MG63 (cell line): ENCODE data around the gene TENT4A. TPM values are rescaled to one million over a fixed set of nuclear protein-coding genes. Genes with fewer than 3 reads are reported as not detected.

Source experiments
- DNase-seq: peaks from one replicate; pipeline ENCODE4 v3.0.0-alpha.2; 2020
- H3K27me3 ChIP-seq: fragments of 250-450 bp; sonication (Bioruptor Pico); 2 replicates; pipeline ENCODE4 v1.5.1; 2020; ENCODE audit warnings: mild to moderate bottlenecking, moderate library complexity
- H3K36me3 ChIP-seq: fragments of 250-450 bp; sonication (Bioruptor Pico); 2 replicates; pipeline ENCODE4 v1.5.1; 2020; ENCODE audit warnings: mild to moderate bottlenecking, moderate library complexity
- H3K4me3 ChIP-seq: fragments of 250-450 bp; sonication (Bioruptor Pico); 2 replicates; pipeline ENCODE4 v1.5.1; 2020; ENCODE audit warnings: mild to moderate bottlenecking, moderate library complexity
- H3K9me3 ChIP-seq: fragments of 250-450 bp; sonication (Bioruptor Pico); 2 replicates; pipeline ENCODE4 v1.5.1; 2020; ENCODE audit warnings: mild to moderate bottlenecking, moderate library complexity
- total RNA-seq: library from RNA; depleted of rRNA; stranded (reverse); fragments of >200 nt; shearing (Covaris generic); gene quantifications from 2 replicates; pipeline ENCODE4 v1.2.3, GENCODE V29; 2014; ENCODE audit warnings: low replicate concordance

The TENT4A gene
- total RNA-seq, 1 experiment from 2014 or later, result 9.9 TPM

DNA sequence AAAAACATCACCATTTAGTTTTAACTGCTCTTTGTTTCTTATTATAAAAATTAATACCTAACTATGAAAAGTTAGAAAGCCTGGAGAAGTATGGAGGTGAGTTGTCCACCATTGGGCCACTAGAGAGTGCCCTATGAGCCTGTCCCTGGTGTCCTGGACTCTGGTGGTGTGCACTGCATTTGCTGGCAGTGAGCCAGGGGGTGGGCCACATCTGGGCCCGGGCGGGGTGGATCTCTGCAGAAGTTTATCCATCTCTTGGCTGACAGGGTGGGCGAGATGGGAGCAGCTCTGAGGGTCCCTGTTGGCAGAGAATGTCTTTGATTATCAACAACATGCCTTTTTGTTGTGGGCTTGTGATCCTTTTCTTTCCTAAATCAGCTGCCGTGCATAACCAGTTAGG, 8.2 kb downstream of the TENT4A start:
- peak; percentile 39 for DNase-seq

DNA sequence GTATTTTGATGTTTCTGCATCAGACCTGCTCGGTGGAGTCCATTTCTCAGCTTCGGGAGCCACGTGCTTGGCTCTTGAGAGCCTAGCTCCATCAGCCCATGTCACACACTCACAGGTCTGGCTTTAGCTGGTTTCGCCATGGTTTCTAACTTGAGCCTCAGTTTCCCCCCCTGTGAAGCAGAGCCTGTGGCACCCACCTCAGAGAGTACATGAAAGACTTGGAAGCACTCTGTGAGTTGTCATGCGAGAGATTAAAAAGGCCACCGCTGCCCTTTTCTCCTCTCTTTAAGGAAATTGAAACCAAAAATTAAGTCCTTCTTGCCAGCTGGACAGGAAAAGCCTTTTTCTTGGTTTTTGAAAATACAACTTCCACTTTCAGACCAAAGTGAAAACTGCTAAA, 8.8 kb downstream of the TENT4A start:
- Histone ChIP-seq H3K4me3 (peak overlapping the region; percentile 8; the same call in 1 of the 2 replicates), H3K36me3 (peaks cover 50% of the 10 kb centered on the region), H3K27me3 (no peaks in the 10 kb centered on the region), H3K9me3 (no peaks in the 10 kb centered on the region)
- no peak for DNase-seq

More for the DNA sequence above, 8.2 kb downstream of the TENT4A start:
- peak overlapping the region; percentile 8; the same call in 1 of the 2 replicates for H3K4me3 ChIP-seq
- H3K9me3 ChIP-seq, result no peaks in the 10 kb centered on the region
- peaks cover 52% of the 10 kb centered on the region for H3K36me3 ChIP-seq
- H3K27me3 ChIP-seq, result no peaks in the 10 kb centered on the region

DNA sequence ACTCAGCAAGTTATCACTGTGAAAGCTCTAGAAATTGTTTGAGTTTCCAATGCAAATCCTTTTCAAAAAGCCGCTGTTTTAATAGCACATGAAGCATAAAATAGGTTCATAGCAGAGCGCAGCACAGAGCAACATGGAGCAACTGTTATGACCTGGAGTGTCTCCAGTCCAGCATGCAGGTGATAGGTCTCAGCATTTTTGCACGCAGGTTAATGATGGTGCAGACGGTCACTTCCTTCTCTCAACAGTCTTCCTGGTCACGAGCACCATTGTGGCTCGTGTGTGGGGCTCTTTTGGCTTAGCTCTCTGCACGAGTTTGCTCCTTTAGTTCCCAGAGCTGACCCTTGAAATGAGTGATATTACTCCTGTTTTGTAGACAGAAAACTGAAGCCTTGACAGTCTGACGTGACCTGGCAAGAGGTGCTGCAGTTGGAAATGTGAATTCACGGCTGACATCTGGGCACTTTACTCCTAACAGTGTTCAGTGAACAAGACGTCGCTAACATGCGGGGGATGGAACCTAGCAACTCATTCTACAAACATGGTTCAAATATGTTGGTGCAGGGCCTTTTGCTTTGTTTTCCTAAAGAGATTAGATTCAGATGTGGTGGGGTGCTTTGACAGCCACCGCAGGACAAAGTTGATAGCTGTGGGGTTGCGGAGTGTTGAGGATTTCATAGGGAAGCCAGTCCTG, 10.0 kb downstream of the TENT4A start:
- H3K9me3 ChIP-seq, result no peaks in the 10 kb centered on the region
- peaks cover 43% of the 10 kb centered on the region for H3K36me3 ChIP-seq
- no peak overlapping the region for H3K4me3 ChIP-seq
- no peak for DNase-seq
- H3K27me3 ChIP-seq, result no peaks in the 10 kb centered on the region

GRCh38 chr5:6723816-6724300, 10.6 kb downstream of the TENT4A start:
- no peak overlapping the region for H3K4me3 ChIP-seq
- no peaks in the 10 kb centered on the region for H3K9me3 ChIP-seq
- H3K27me3 ChIP-seq, result no peaks in the 10 kb centered on the region
- H3K36me3 ChIP-seq, result peaks cover 39% of the 10 kb centered on the region
- no peak for DNase-seq

DNA sequence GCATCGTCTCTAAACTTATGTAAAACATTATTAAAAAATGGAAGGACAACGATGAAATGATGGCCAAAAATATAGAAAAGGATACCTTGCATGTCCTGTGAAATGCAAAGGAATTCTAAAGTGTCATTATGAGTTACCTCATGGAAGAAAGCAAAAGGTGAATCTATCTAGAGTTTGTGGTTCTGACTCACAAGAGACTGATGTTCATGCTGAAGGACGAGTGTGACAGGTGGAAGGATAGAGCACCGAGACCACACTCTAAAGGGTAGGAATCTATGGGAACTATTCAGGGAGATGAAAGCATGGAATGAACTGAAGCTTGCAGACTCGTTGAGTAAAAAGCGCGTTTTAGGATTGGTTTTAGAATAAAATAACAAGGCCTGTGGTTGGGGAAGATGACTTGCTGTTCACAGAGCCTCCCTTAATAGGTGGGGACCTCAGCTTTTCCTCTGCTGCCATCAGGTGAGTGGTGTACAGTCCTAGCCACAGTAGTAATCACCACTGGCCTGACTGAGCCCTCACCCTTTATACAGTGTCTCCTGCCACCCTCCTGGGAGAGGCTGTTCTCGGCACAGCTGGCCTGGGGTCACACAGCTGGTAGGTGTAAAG, 11.2 kb downstream of the TENT4A start:
- H3K4me3 ChIP-seq, result no peak overlapping the region
- DNase-seq, result no peak
- H3K27me3 ChIP-seq, result no peaks in the 10 kb centered on the region
- peaks cover 43% of the 10 kb centered on the region for H3K36me3 ChIP-seq
- no peaks in the 10 kb centered on the region for H3K9me3 ChIP-seq

GRCh38 chr5:6725421-6725820, 12.2 kb downstream of the TENT4A start:
- DNase-seq, result no peak
- Histone ChIP-seq H3K9me3 (no peaks in the 10 kb centered on the region), H3K4me3 (no peak overlapping the region), H3K36me3 (peaks cover 42% of the 10 kb centered on the region), H3K27me3 (no peaks in the 10 kb centered on the region)

- no peaks in the 10 kb centered on the region for H3K9me3 ChIP-seq
Measured at GRCh38 chr5:6726006-6726405, 12.8 kb downstream of the TENT4A start.

DNA sequence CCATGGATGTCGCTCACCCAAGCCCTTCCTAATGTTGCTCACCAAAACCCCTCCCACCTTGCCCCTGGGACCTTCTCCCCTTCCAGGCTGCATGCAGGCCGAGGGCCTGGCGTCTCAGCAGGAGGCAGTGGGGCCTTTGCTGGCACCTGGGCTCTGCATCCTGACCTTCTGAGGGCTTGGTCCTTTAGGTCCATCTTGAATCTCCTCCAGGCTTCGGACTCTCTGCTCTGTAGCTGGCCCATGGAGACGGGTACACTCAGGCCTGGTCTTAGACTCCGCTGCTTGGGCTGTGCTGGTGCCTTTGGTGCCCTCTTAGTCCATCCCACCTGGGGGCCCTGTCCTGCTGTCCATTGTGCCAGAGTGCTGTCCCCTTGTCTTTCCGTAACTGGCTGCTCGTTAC, 14.0 kb downstream of the TENT4A start:
- Histone ChIP-seq H3K4me3 (no peak overlapping the region), H3K27me3 (no peaks in the 10 kb centered on the region)

More at GRCh38 chr5:6726006-6726405, 12.8 kb downstream of the TENT4A start:
- Histone ChIP-seq H3K36me3 (peaks cover 44% of the 10 kb centered on the region), H3K27me3 (no peaks in the 10 kb centered on the region), H3K4me3 (no peak overlapping the region)
- no peak for DNase-seq

GRCh38 chr5:6728011-6728794, 15.0 kb downstream of the TENT4A start:
- Histone ChIP-seq H3K27me3 (no peaks in the 10 kb centered on the region), H3K4me3 (no peak overlapping the region), H3K9me3 (no peaks in the 10 kb centered on the region), H3K36me3 (peaks cover 45% of the 10 kb centered on the region)
- no peak for DNase-seq

More for the DNA sequence above, 14.0 kb downstream of the TENT4A start:
- peaks cover 45% of the 10 kb centered on the region for H3K36me3 ChIP-seq
- H3K9me3 ChIP-seq, result no peaks in the 10 kb centered on the region
- no peak for DNase-seq

GRCh38 chr5:6728795-6729183, 15.6 kb downstream of the TENT4A start:
- H3K4me3 ChIP-seq, result no peak overlapping the region
- no peak for DNase-seq
- peaks cover 40% of the 10 kb centered on the region for H3K36me3 ChIP-seq
- no peaks in the 10 kb centered on the region for H3K9me3 ChIP-seq
- H3K27me3 ChIP-seq, result no peaks in the 10 kb centered on the region

GRCh38 chr5:6729386-6730310, 16.4 kb downstream of the TENT4A start:
- H3K4me3 ChIP-seq, result no peak overlapping the region
- no peaks in the 10 kb centered on the region for H3K9me3 ChIP-seq
- H3K27me3 ChIP-seq, result no peaks in the 10 kb centered on the region
- DNase-seq, result no peak
- peaks cover 37% of the 10 kb centered on the region for H3K36me3 ChIP-seq

DNA sequence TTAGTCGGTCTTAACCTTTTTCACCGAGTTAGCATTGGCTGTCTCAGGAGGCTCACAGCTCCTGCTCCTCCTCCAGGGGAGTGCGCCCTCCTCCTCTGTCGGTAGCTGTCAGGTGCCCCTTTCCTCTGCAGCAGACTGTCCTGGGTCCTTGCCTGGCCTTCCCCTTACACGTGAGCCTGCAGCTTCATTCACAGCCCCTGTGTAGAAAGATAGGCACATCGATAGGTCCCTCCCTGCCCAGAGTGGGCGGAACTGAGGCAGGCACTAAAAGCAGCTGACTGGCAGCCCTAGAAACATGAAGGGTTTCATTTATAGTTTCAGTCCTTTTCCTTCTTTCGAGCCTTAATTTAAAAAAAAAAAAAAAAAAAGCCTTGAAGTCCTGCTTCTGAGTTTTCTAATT, 17.2 kb downstream of the TENT4A start:
- DNase-seq, result no peak
- H3K4me3 ChIP-seq, result no peak overlapping the region
- H3K27me3 ChIP-seq, result no peaks in the 10 kb centered on the region
- H3K36me3 ChIP-seq, result peaks cover 34% of the 10 kb centered on the region
- H3K9me3 ChIP-seq, result no peaks in the 10 kb centered on the region

DNA sequence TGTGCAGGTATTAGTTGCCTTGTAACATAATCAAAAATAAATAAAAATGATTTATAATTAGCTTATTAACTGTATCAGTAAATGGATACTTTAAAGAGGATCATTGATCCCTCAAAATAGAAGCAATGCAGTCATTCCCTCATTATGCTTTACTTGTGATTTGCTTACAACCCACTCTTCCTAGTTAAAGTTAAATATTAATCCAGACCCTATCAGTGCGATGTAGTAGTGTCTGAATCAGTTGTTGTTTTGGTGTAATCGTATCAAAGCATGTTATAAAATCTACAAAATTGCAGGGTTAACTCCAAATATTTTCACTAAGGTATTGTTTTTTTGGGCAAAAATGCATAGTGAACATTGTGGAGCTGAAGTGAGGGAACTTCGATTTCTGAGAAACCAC, 17.6 kb downstream of the TENT4A start:
- no peak for DNase-seq
- Histone ChIP-seq H3K36me3 (peaks cover 30% of the 10 kb centered on the region), H3K9me3 (no peaks in the 10 kb centered on the region), H3K4me3 (no peak overlapping the region), H3K27me3 (no peaks in the 10 kb centered on the region)

DNA sequence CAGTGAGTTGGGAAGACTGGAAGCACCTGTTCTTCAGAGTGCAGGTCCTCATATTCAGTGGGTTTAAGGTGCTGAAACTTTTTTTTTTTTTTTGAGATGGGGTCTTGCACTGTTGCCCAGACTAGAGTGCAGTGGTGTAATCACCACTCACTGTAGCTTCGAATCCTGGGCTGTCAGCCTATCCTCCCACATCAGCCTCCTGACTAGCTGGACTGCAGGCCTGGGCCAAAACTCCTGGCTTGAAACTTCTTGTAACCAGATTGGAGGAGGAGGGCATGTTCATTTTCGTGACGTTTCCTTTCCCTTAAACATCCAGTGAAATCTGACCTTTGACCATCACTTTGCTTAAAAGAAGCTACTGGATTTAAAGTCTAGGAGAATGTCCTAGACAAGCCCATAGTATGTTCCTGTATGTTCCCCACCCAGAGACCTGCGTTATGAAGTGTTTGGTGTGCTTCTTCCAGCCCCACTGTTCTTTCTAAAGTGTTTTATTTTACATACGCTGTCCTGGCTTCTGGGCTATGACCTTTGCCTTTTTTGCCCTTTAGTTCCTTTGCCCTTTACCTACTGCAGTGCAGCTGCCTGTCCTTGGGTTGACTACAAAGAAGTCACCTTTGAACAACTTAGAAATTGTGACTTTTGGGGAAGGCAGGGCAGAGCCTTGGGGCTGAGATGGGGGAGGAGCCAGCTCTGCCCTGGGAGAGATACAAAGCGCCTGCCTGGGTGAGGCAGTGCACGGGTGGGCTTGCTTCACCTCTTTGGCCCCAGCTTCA, 18.4 kb downstream of the TENT4A start:
- Histone ChIP-seq H3K36me3 (peaks cover 30% of the 10 kb centered on the region), H3K27me3 (no peaks in the 10 kb centered on the region), H3K4me3 (no peak overlapping the region), H3K9me3 (no peaks in the 10 kb centered on the region)
- DNase-seq, result no peak

DNA sequence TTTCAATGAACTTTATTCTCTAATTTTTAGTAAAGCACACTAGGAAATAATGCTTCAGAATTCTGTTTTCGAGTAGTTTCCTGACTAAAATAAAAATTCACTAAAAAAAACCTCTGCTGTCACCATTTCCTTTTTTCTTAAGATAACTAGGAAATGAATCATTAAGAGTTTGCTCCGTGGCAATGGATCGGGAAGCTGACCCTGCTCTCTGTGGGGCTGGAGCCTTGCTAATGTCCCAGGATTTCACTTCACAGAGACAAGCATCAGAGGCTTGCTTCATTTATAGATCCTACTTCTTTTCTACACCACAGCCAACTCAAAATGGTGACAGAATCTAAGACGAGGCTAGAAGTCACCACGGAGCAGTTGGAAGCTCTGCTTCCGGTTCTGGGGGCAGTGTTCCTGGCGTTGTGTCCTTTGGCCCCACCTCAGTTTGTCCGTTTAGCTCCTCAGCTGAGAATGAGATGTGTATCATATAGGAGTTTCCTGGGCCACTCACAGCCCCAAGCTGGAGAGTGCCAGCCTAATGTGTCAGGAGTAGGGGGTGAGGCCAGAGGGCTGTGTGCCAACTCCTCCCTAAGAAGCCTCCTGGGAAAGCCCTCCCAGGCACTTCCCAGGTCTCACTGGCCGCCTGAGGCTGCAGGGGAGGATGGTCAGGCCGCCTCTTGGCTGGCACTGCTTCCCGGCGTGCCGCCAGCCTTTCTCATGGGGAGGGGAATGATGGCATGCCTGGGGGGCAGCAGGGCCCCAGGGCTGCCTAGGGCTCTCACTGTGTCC, 19.6 kb downstream of the TENT4A start:
- no peaks in the 10 kb centered on the region for H3K9me3 ChIP-seq
- H3K4me3 ChIP-seq, result peak overlapping the region; percentile 10; the same call in 1 of the 2 replicates
- peaks cover 32% of the 10 kb centered on the region for H3K36me3 ChIP-seq
- H3K27me3 ChIP-seq, result no peaks in the 10 kb centered on the region
- DNase-seq, result peak; percentile 95
